HepG2 (cell line): Measurements from ENCODE around the gene CELF4. TPM values are rescaled to one million over a fixed set of nuclear protein-coding genes. Genes with fewer than 3 reads are reported as not detected.

Experiments
- ATAC-seq: fragments of 200-7000 bp; cut with Tn5 transposase; 3 replicates; pipeline ENCODE4 v1.9.1; 2020; ENCODE audit warnings: mild to moderate bottlenecking, moderate library complexity
- BruUV-seq: library from RNA; stranded (reverse); fragments of 400-500 nt; replicated peaks from 2 replicates; lab custom pipeline; 2021; lab: Mats Ljungman, UMichigan
- CTCF ChIA-PET: fragments of 300-600 bp; formaldehyde crosslinking; extraction: SDS; loops from one replicate; lab custom pipeline; 2021; ENCODE audit warnings: low total read pairs, inconsistent platforms, low intra/inter-chr PET ratio; lab: Yijun Ruan, JAX
- POLR2A ChIA-PET: fragments of 350-600 bp; sonication (Branson Sonifier 250); formaldehyde crosslinking; loops from one replicate; lab custom pipeline; 2020; ENCODE audit warnings: antibody characterized with exemption, inconsistent platforms; lab: Yijun Ruan, JAX
- DNase-seq: peaks from one replicate; pipeline ENCODE4 v3.0.0-alpha.2; 2015; ENCODE audit warnings: low spot score
- FAIRE-seq: peaks from 3 replicates; lab custom pipeline; 2011; peaks lifted over from hg19 to GRCh38; lab: Jason Lieb, UNC
- H2AFZ ChIP-seq: one replicate; pipeline ENCODE4 v1.6.1; 2011; ENCODE audit warnings: low read length, inconsistent platforms
- H3K27ac ChIP-seq: fragments of 300-600 bp; 3 replicates; pipeline ENCODE4 v1.8.0; 2011; ENCODE audit warnings: mixed run types, mild to moderate bottlenecking, mixed read lengths, low read length, inconsistent platforms; ENCODE audit not compliant: insufficient read depth; ENCODE audit errors: extremely low read length
- H3K27me3 ChIP-seq, 2 experiments: fragments of 200-600 bp in 1 of 2; 2 replicates in 1 of 2; 3 replicates in 1 of 2; pipeline versions ENCODE4 v1.6.0 to v1.8.0; 2011; ENCODE audit warnings: low read length in 2 of 2, mild to moderate bottlenecking in 2 of 2, moderate library complexity in 2 of 2, inconsistent platforms in 1 of 2; ENCODE audit not compliant: insufficient read depth in 2 of 2, control insufficient read depth in 1 of 2
- H3K36me3 ChIP-seq, 2 experiments: fragments of 200-600 bp in 1 of 2; replicated peaks in 1 of 2; 2 replicates in 1 of 2; 3 replicates in 1 of 2; pipeline versions ENCODE4 v1.5.1 to v1.8.0; 2011; ENCODE audit warnings: low read length in 2 of 2, inconsistent platforms in 1 of 2; ENCODE audit not compliant: insufficient read depth in 2 of 2, control insufficient read depth in 1 of 2
- H3K4me1 ChIP-seq: 2 replicates; pipeline ENCODE4 v1.5.1; 2012; ENCODE audit warnings: low read length, inconsistent platforms; ENCODE audit not compliant: insufficient read depth
- H3K4me2 ChIP-seq: 2 replicates; pipeline ENCODE4 v1.6.0; 2011; ENCODE audit warnings: low read depth, low read length, inconsistent platforms
- H3K4me3 ChIP-seq, 3 experiments: fragments of 200-600 bp in 1 of 3; sonication (generic), shearing (Covaris generic) in 1 of 3; replicated peaks in 1 of 3; 2 replicates each; pipeline ENCODE4 v1.5.1; 2011 to 2016; ENCODE audit warnings: low read length in 3 of 3, inconsistent platforms in 2 of 3, low read depth in 2 of 3, mild to moderate bottlenecking in 2 of 3, control low read depth in 1 of 3, mixed read lengths in 1 of 3; ENCODE audit not compliant: insufficient read depth in 1 of 3
- H3K79me2 ChIP-seq: one replicate; pipeline ENCODE4 v1.6.1; 2011; ENCODE audit warnings: low read length, inconsistent platforms; ENCODE audit not compliant: insufficient read depth
- H3K9ac ChIP-seq: 2 replicates; pipeline ENCODE4 v1.6.0; 2011; ENCODE audit warnings: mild to moderate bottlenecking, low read depth, low read length, inconsistent platforms; ENCODE audit not compliant: insufficient read depth
- H3K9me3 ChIP-seq: 2 replicates; pipeline ENCODE4 v1.5.1; 2012; ENCODE audit warnings: mild to moderate bottlenecking, low read length
- H4K20me1 ChIP-seq: 2 replicates; pipeline ENCODE4 v1.6.0; 2011; ENCODE audit warnings: inconsistent platforms, mild to moderate bottlenecking, low read length, moderate library complexity; ENCODE audit not compliant: insufficient read depth
- BATF2 ChIP-seq: sonication (generic); formaldehyde crosslinking; IDR thresholded peaks from 2 replicates; pipeline ENCODE4 v1.8.0; 2022; ENCODE audit warnings: mild to moderate bottlenecking, missing genetic modification reagents, moderate library complexity
- CBFB ChIP-seq: sonication (generic); formaldehyde crosslinking; IDR thresholded peaks from 2 replicates; pipeline ENCODE4 v1.4.0; 2020; ENCODE audit warnings: missing genetic modification reagents
- FOXJ3 ChIP-seq: sonication (generic); formaldehyde crosslinking; IDR thresholded peaks from 2 replicates; pipeline ENCODE4 v1.4.0; 2020; ENCODE audit warnings: missing genetic modification reagents, mild to moderate bottlenecking, borderline replicate concordance
- HMGXB4 ChIP-seq, 2 experiments: sonication (generic) in 1 of 2; formaldehyde crosslinking in 1 of 2; IDR thresholded peaks; 2 replicates each; pipeline versions ENCODE4 v1.4.0 to v1.6.1; 2018 to 2020; ENCODE audit warnings: missing genetic modification reagents in 2 of 2, borderline replicate concordance in 1 of 2, low read depth in 1 of 2, mild to moderate bottlenecking in 1 of 2, missing biosample characterization in 1 of 2
- KDM5A ChIP-seq: fragments of 200-600 bp; sonication (generic); IDR thresholded peaks from 2 replicates; pipeline ENCODE4 v1.7.0; 2018; ENCODE audit warnings: antibody characterized with exemption, mild to moderate bottlenecking, low read length, borderline replicate concordance
- NR2F1 ChIP-seq, 2 experiments: fragments of 450-650 bp in 1 of 2; formaldehyde crosslinking in 1 of 2; IDR thresholded peaks; 2 replicates each; pipeline versions ENCODE4 v1.5.0 to v1.6.1; 2016 to 2020; ENCODE audit warnings: mild to moderate bottlenecking in 1 of 2, missing compliant biosample characterization in 1 of 2, missing genetic modification reagents in 1 of 2, moderate library complexity in 1 of 2
- PBX3 ChIP-seq: sonication (generic); formaldehyde crosslinking; IDR thresholded peaks from 2 replicates; pipeline ENCODE4 v1.8.1; 2023; ENCODE audit warnings: missing genetic modification reagents, inconsistent platforms, borderline replicate concordance
- SMAD1 ChIP-seq: sonication (generic); formaldehyde crosslinking; IDR thresholded peaks from 2 replicates; pipeline ENCODE4 v1.4.0; 2020; ENCODE audit warnings: missing genetic modification reagents, low read depth, mild to moderate bottlenecking, borderline replicate concordance
- ZBTB38 ChIP-seq: sonication (generic); formaldehyde crosslinking; IDR thresholded peaks from 2 replicates; pipeline ENCODE4 v1.5.1; 2020; ENCODE audit warnings: mild to moderate bottlenecking, missing genetic modification reagents
- ZNF512B ChIP-seq: sonication (generic); formaldehyde crosslinking; IDR thresholded peaks from 2 replicates; pipeline ENCODE4 v1.5.1; 2020; ENCODE audit warnings: missing genetic modification reagents, mild to moderate bottlenecking, borderline replicate concordance
- ZNF614 ChIP-seq: IDR thresholded peaks from 2 replicates; pipeline ENCODE4 v1.6.1; 2018; ENCODE audit warnings: missing biosample characterization, missing genetic modification reagents, inconsistent platforms, borderline replicate concordance
- ZNF841 ChIP-seq: sonication (generic); formaldehyde crosslinking; IDR thresholded peaks from 2 replicates; pipeline ENCODE4 v1.8.1; 2023; ENCODE audit warnings: missing genetic modification reagents, borderline replicate concordance
- ZSCAN31 ChIP-seq: sonication (generic); formaldehyde crosslinking; IDR thresholded peaks from 2 replicates; pipeline ENCODE4 v1.5.0; 2020; ENCODE audit warnings: low read depth, mild to moderate bottlenecking, missing genetic modification reagents
- ZSCAN5A ChIP-seq: sonication (generic); formaldehyde crosslinking; IDR thresholded peaks from 2 replicates; pipeline ENCODE4 v1.8.0; 2022; ENCODE audit warnings: mild to moderate bottlenecking, missing genetic modification reagents, borderline replicate concordance
- WGBS: methylation state at CpG from one replicate; pipeline ENCODE4 v1.1.6; 2017; ENCODE audit warnings: low lambda C conversion rate; 5-methylcytosine and 5-hydroxymethylcytosine counted together
- in situ Hi-C: cut with HindIII; loops from 2 replicates; pipeline ENCODE4 v1.10.0; 2017; ENCODE audit warnings: low pct_unique_long_range_greater_than_20kb; ENCODE audit not compliant: extremely low pct_ligation_motif_present
- intact Hi-C: fragments of 100-400 bp; cut with micrococcal nuclease; formaldehyde crosslinking; loops from one replicate; pipeline ENCODE4 v1.10.0; 2022; ENCODE audit not compliant: unreplicated experiment
- polyA plus RNA-seq, 8 experiments: library from polyadenylated mRNA; depleted of rRNA in 3 of 8; stranded (reverse) in 7 of 8; unstranded in 1 of 8; fragments of >200 nt; fragmentation: Illumina TruSeq in 4 of 8; extraction: Trizol in 4 of 8; gene quantifications; 2 replicates each; pipeline versions ENCODE4 v1.2.1 to v1.2.3, GENCODE V29; 2011 to 2016; ENCODE audit warnings: low read depth in 4 of 8, missing spikeins in 1 of 8, mixed read lengths in 1 of 8; ENCODE audit not compliant: insufficient read depth in 1 of 8
- total RNA-seq, 5 experiments: library from RNA; depleted of rRNA; stranded (reverse); fragments of >200 nt; fragmentation: Illumina TruSeq; extraction: Trizol; gene quantifications; 2 replicates each; pipeline ENCODE4 v1.2.3, GENCODE V29; 2016; ENCODE audit warnings: low read depth in 1 of 5

The CELF4 gene
- total and polyA plus RNA-seq, 2 of the 13 experiments (the other 11 are each of a cell fraction or from before 2014, with no cell fraction given): not detected

- Histone ChIP-seq H3K27me3 (peaks cover 1 to 33% of the 10 kb centered on the region in 2 experiments; a peak in 4 of 5 replicates), H3K9me3 (no peaks in the 10 kb centered on the region), H3K36me3 (no peaks in the 10 kb centered on the region), H4K20me1 (no peaks in the 10 kb centered on the region), H3K27ac (no peak overlapping the region), H3K79me2 (no peaks in the 10 kb centered on the region), H3K4me3 (no peak overlapping the region), H3K4me2 (no peak overlapping the region), H2AFZ (no peak overlapping the region), H3K9ac (no peak overlapping the region), H3K4me1 (no peaks in the 10 kb centered on the region)
- intact Hi-C loops: no loop called here
- DNase-seq (no peak), ATAC-seq (no peak), FAIRE-seq (no peak)
- TF ChIP-seq NR2F1 (CRISPR knock-in tag; IDR thresholded peaks at IDR 0.05) (no peak), ZNF614 (CRISPR knock-in tag) (no peak), CBFB (no peak), ZBTB38 (CRISPR knock-in tag) (no peak), PBX3 (CRISPR knock-in tag) (no peak), ZSCAN5A (no peak), FOXJ3 (no peak), HMGXB4 (CRISPR knock-in tag; IDR thresholded peaks at IDR 0.05; ENCODE audit: borderline replicate concordance in 1 of 2, low read depth in 1 of 2) (no peak), BATF2 (CRISPR knock-in tag) (no peak), KDM5A (no peak), ZNF512B (no peak), SMAD1 (CRISPR knock-in tag) (no peak), ZSCAN31 (CRISPR knock-in tag) (no peak), ZNF841 (CRISPR knock-in tag) (no peak)
- CTCF ChIA-PET: no interaction called here
- POLR2A ChIA-PET: no interaction called here
- BruUV-seq: no TSS peak
- 63% methylated on average over 9 of the region's 11 CpGs for WGBS
- in situ Hi-C loops: no loop called here
Observed at GRCh38 chr18:37441821-37442220, 123.8 kb downstream of the CELF4 start.
